GM19099 (cell line): Measurements from ENCODE around the gene UVRAG.

ENCODE experiments used
- POLR2A ChIP-seq: IDR thresholded peaks from 3 replicates; pipeline ENCODE4 v1.6.1; 2011; ENCODE audit warnings: low read depth; ENCODE audit not compliant: insufficient read length; ENCODE audit errors: extremely low read depth

UVRAG gene

GRCh38 chr11:75900848-75901247 is 85.8 kb downstream of the UVRAG start:
- no peak for TF ChIP-seq POLR2A

- no peak for TF ChIP-seq POLR2A
Observed at GRCh38 chr11:75902631-75903030, 87.6 kb downstream of the UVRAG start.

GRCh38 chr11:75903276-75903675 is 88.3 kb downstream of the UVRAG start:
- TF ChIP-seq POLR2A: no peak

- TF ChIP-seq POLR2A: no peak
Observed at GRCh38 chr11:75905434-75905833, 90.4 kb downstream of the UVRAG start.

- TF ChIP-seq POLR2A: no peak
Observed at GRCh38 chr11:75907906-75908527, 93.0 kb downstream of the UVRAG start.

- no peak for TF ChIP-seq POLR2A
Observed at GRCh38 chr11:75910426-75911145, 95.6 kb downstream of the UVRAG start.

GRCh38 chr11:75911459-75911858 is 96.4 kb downstream of the UVRAG start:
- TF ChIP-seq POLR2A: no peak

GRCh38 chr11:75913984-75914383 is 99.0 kb downstream of the UVRAG start:
- TF ChIP-seq POLR2A: no peak

- no peak for TF ChIP-seq POLR2A
Observed at GRCh38 chr11:75916882-75917281, 101.9 kb downstream of the UVRAG start.

- no peak for TF ChIP-seq POLR2A
Observed at GRCh38 chr11:75918331-75918730, 103.3 kb downstream of the UVRAG start.

GRCh38 chr11:75919525-75919924 is 104.5 kb downstream of the UVRAG start:
- no peak for TF ChIP-seq POLR2A

GRCh38 chr11:75920848-75921247 is 105.8 kb downstream of the UVRAG start:
- TF ChIP-seq POLR2A: no peak

GRCh38 chr11:75921808-75922207 is 106.8 kb downstream of the UVRAG start:
- no peak for TF ChIP-seq POLR2A

- TF ChIP-seq POLR2A: no peak
Observed at GRCh38 chr11:75924966-75925784, 110.2 kb downstream of the UVRAG start.

GRCh38 chr11:75925785-75926164 is 110.8 kb downstream of the UVRAG start:
- TF ChIP-seq POLR2A: no peak

- no peak for TF ChIP-seq POLR2A
Observed at GRCh38 chr11:75929706-75930105, 114.7 kb downstream of the UVRAG start.
